Stimulated activated CD4-positive, alpha-beta T cell treated with anti-CD3 and anti-CD28 coated beads, TNF-alpha, amount 100 ng/mL, for 1 hour (primary cell): ENCODE results near the gene KCNK4.
A peak's percentile ranks its signal among the peaks of the same experiment; 100 is the strongest.
"Not testable (repeated sequence)": the region's sequence is repeated elsewhere in the genome, so short reads cannot be mapped to it uniquely, and the experiment has no call there.

Experiments used
- DNase-seq, 3 donors: peaks; one replicate each; pipeline ENCODE4 v3.0.0-alpha.2; 2020; ENCODE audit warnings: low read depth in 3 of 3, low spot score in 1 of 3

Gene KCNK4

GRCh38 chr11:64322925-64323260 is 31.8 kb downstream of the KCNK4 start:
- no peak for DNase-seq

GRCh38 chr11:64323373-64323772 is 32.3 kb downstream of the KCNK4 start:
- DNase-seq = no peak

- not testable (repeated sequence) for DNase-seq
Measured at GRCh38 chr11:64323984-64324383, 32.9 kb downstream of the KCNK4 start.

GRCh38 chr11:64324692-64325469 is 33.8 kb downstream of the KCNK4 start:
- no peak for DNase-seq

GRCh38 chr11:64327375-64327774 is 36.3 kb downstream of the KCNK4 start:
- no peak for DNase-seq

- DNase-seq = no peak
Measured at GRCh38 chr11:64327993-64328392, 36.9 kb downstream of the KCNK4 start.

- DNase-seq = no peak
Measured at GRCh38 chr11:64330888-64331287, 39.8 kb downstream of the KCNK4 start.

- peak in 2 of 3 donors; percentile 23 to 34 for DNase-seq
Measured at GRCh38 chr11:64331569-64332371, 40.7 kb downstream of the KCNK4 start.

- DNase-seq = no peak
Measured at GRCh38 chr11:64333556-64333955, 42.5 kb downstream of the KCNK4 start.

- no peak for DNase-seq
Measured at GRCh38 chr11:64334764-64335735, 43.9 kb downstream of the KCNK4 start.

- no peak for DNase-seq
Measured at GRCh38 chr11:64337538-64338249, 46.6 kb downstream of the KCNK4 start.

- no peak for DNase-seq
Measured at GRCh38 chr11:64338716-64339115, 47.6 kb downstream of the KCNK4 start.

- no peak for DNase-seq
Measured at GRCh38 chr11:64339286-64339685, 48.2 kb downstream of the KCNK4 start.

GRCh38 chr11:64339754-64340408 is 48.8 kb downstream of the KCNK4 start, which contains the start of gene CCDC88B:
Gene CCDC88B, plus strand, starts transcription at chr11:64340204. Its CDS starts 63 bp downstream, at chr11:64340267.
- DNase-seq = peak; percentile 64 to 84 (median 70)

GRCh38 chr11:64340671-64341335 is 49.7 kb downstream of the KCNK4 start:
- DNase-seq = peak in 2 of 3 donors; percentile 48 to 80

- DNase-seq = no peak
Measured at GRCh38 chr11:64341429-64341828, 50.3 kb downstream of the KCNK4 start.

GRCh38 chr11:64341851-64342791 is 51.0 kb downstream of the KCNK4 start:
- DNase-seq = peak; percentile 65 to 94 (median 80)
